Frontal cortex (tissue), 4 donors: Measurements from ENCODE around the gene DCAF16. TPM values are rescaled to one million over a fixed set of nuclear protein-coding genes. Genes with fewer than 3 reads are reported as not detected.
A peak's percentile ranks its signal among the peaks of the same experiment; 100 is the strongest.

Experiments
- DNase-seq, 2 donors: peaks; one replicate each; pipeline ENCODE4 v3.0.0; 2012; ENCODE audit warnings: low spot score in 2 of 2
- FAIRE-seq: peaks from 2 replicates; lab custom pipeline; 2012; peaks lifted over from hg19 to GRCh38; lab: Jason Lieb, UNC
- total RNA-seq: library from RNA; depleted of rRNA; stranded (reverse); fragments of >200 nt; gene quantifications from one replicate; pipeline ENCODE4 v1.2.3, GENCODE V29; 2014
- donor health status: control.
- donor health status: control.
- donor health status: control.

The DCAF16 gene
- total RNA-seq, 1 donor from 2014 or later: 35.1 TPM

DNA sequence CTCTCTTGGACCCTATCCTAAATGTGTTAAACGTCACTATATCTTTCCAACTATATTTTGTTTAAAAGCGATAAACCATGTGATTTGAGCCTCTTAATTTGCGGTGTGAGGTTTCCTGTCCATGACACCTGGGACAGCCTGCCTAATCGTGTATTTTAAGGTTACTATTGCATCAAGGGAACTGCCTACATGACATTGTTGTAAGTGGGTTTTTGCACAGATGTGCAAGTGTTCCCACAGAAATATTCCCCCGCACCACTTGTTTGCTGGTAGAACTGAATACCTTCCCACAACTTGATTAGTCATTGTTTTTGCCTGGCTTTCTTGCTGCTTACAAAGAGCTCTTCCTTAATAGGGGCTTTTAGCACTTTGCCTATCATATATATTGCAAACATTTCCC is 24.0 kb downstream of the DCAF16 start:
- DNase-seq (no peak), FAIRE-seq (no peak)

- FAIRE-seq (no peak), DNase-seq (no peak)
These were observed 24.7 kb downstream of the DCAF16 start for GRCh38 chr4:17785858-17786257.

DNA sequence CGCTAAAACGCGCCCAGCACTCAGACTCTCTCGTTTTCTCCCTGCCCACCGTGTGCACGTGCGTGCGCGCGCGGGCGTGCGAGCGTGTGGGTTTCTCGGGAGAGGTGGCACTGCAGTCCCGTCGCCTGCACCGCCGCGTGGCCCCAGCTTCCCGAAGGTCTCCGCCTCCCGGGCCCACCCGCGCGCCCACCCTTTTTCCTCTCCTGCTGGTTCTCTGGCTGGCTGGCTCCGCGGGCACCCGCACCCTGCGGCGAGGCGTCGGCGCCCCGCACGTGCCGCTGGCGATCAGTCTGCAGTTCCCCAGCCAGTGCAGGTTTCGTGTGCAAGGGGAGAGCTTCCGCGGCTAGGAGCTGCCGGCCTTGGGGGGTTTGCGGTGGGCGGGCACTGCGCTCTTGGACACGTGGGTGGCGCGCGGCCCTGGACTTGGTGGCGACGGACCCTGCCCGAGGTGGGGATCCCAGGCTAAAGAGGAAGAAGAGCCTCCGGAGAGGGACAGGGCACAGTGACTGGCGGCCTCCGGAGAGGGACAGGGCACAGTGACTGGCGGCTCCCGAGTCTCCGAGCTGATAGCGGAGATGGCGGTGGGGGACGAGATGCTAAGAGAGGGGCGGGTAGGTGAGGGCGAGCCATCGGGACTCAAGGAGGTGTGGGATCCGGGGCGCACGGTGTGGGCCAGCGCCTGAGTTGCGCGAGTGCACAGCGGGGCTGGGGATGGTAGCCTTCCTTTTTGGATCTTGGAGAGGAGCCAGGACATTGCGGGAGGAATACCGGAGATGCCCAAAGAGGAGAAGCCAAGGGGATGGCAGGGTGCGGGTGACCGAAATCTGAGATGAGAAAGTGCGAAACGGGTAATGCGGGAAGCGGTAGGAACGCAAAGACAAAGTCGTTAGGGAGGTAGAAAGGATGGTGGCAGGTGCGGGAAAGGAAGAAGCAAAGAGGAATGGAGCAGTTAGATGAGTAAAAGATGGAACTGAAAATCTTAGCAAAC is 29.0 kb downstream of the DCAF16 start, which contains the start of gene FAM184B:
Gene FAM184B (minus strand): TSS at position 322 of the 988 bp plus-strand sequence. CDS start 322 bp downstream, outside the sequence.
- FAIRE-seq (no peak), DNase-seq (peak in 1 of 2 donors; percentile 21)

GRCh38 chr4:17780501-17781299 is 29.9 kb downstream of the DCAF16 start:
- FAIRE-seq (no peak), DNase-seq (no peak)

GRCh38 chr4:17778431-17778830 is 32.1 kb downstream of the DCAF16 start:
- DNase-seq (no peak), FAIRE-seq (no peak)

DNA sequence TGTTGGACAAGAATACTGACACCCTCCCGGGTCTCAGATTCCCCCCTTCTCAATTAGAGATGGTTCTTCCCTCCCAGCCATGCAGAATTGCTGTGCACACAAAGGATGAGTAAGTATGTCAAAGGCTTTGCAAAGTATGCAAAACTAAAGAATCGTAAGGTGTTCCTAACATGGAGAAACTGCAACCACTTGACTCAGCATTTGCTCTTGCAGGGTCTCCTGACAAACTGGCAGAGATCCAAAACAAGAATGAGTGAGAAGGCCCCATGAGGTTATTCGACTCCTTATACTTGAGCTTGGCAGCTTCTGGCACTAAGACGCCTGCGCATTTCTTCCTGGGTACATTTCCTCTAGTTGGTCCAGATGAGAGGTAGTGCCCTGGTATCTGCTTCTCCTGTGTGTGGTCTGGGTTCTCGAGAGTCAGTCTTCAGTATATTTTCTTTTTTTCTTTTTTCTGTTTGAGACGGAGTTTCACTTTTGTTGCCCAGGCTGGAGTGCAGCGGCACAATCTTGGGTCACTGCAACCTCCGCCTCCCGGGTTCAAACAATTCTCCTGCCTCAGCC is 37.3 kb downstream of the DCAF16 start:
- FAIRE-seq (no peak), DNase-seq (no peak)

- FAIRE-seq (no peak), DNase-seq (no peak)
These were observed 39.2 kb downstream of the DCAF16 start for GRCh38 chr4:17771284-17771908.

DNA sequence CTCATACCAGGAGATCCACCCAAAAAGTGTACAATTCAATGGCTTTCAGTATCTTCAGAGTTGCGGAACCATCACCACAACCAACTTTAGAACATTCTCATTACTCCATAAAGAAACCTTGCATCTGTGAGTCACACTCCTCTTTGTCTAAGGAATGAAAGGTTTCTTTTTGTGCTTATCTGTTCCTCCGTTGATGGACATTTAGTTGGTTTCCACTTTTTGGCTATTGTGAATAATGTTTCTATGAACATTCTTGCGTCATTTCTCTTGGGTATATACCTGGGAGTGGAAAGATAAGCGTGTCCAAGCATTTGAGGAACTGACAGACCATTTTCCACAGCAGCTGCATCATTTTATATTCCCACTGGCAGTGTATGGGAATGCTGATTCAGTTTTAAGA is 39.7 kb downstream of the DCAF16 start:
- DNase-seq: no peak
- FAIRE-seq: no peak

GRCh38 chr4:17769406-17770174 is 41.0 kb downstream of the DCAF16 start:
- FAIRE-seq (no peak), DNase-seq (no peak)

DNA sequence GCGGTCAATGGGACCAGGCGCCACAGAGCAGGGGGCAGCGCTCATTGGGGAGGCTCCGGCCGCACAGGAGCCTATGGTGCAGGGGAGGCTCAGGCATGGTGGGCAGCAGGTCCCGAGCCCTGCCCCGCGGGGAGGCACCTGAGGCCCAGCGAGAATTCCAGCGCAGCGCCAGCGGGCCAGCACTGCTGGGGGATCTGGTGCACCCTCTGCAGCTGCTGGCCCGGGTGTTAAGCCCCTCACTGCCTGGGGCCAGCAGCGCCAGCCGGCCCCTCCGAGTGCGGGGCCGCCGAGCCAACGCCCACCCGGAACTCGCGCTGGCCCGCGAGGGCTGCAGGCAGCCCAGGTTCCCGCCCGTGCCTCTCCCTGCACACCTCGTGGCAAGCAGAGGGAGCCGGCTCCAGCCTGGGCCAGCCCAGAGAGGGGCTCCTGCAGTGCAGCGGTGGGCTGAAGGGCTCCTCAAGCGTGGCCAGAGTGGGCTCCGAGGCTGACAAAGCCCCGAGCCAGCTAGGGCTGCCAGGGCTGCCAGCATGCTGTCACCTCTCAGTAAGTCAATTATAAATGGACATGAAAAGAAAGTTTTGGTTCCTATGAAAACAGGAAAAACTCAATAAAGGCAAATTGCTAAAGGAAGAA is 43.6 kb downstream of the DCAF16 start:
- DNase-seq (no peak), FAIRE-seq (no peak)

DNA sequence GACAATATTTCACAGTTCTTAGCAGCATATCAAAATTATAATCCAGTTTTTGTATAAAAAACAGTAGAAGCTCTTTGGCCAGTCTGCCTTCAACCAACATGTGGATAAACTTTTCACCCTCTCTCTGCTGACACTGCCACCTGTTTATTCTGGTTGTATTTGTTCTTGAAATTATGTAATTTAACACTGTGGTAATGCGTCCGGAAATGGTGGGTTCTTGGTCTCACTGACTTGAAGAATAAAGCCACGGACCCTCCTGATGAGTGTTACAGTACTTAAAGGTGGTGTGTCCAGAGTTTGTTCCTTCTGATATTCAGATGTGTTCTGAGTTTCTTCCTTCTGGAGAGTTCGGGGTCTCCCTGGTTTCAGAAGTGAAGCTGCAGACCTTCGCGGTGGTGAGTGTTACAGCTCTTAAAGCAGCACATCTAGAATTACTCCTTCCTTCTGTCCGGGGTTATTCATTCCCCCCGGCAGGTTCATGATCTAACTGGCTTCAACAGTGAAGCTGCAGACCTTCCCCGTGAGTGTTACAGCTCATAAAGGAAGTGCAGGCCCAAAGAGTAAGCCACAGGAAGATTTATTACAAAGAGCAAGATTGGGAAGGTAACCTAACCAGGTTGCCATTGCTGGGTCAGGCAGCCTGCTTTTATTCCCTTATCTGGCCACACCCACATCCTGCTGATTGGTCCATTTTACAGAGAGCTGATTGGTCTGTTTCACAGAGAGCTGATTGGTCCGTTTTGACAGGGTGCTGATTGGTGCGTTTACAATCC is 44.9 kb downstream of the DCAF16 start:
- FAIRE-seq (no peak), DNase-seq (no peak)

DNA sequence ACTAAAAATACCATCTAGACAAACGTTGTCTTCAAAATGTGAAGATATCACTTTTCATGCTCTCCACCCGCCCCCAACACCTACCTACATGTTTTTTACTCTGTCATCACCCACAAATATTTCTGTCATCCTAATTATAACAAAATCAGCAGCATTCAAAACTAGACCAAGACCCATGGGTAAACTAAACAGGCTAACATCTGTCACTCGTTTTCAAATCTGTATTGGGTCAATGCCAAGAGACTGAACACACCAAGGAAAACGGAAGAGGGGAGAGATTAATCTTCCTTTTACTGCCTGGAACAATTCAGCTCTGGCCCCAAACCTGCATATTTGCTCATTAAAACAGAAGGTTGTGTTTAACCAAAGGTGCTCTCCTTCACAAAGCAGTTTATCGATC is 46.6 kb downstream of the DCAF16 start:
- DNase-seq (no peak), FAIRE-seq (no peak)

DNA sequence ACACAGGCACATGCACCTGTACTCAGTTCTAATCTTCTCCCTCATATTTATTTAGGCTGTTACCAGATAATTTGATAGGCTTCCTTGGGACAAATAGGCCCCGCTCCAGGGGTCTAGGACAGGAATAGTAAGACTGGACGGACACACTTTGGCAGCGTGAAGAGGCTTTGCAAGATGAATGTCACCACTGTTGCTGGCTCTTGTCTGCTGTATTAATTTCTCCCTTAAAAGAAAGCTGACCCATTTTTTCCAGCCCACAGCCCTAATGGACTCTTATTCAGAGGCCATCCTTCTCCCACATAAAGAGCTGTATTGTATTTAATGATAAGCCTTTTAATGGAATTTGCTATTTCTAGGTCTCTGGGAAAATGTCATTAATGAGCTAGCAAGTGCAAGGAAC is 47.1 kb downstream of the DCAF16 start:
- FAIRE-seq (no peak), DNase-seq (no peak)

DNA sequence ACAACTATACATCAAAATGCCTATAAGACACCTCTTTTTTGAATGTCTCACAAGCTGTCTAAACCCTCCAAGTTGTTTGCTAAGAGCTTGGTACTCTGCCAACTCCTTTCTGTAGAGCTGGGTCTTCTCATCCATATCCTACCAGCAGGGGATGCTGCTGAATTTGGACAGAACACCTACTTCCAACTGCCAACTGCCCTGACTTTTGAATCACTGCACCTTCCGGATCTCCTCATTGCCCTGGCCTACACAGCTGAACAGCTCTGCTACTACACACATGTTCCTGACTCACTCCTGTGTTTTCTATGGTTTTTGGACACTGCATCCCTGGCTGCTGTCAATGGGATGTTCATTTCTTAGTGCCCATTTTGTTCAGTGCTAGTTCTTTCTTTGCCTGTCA is 47.8 kb downstream of the DCAF16 start:
- FAIRE-seq (no peak), DNase-seq (no peak)

- DNase-seq (no peak), FAIRE-seq (no peak)
These were observed 49.5 kb downstream of the DCAF16 start for GRCh38 chr4:17761062-17761461.

- DNase-seq: no peak
- FAIRE-seq: no peak
These were observed 49.9 kb downstream of the DCAF16 start for GRCh38 chr4:17760626-17761025.

DNA sequence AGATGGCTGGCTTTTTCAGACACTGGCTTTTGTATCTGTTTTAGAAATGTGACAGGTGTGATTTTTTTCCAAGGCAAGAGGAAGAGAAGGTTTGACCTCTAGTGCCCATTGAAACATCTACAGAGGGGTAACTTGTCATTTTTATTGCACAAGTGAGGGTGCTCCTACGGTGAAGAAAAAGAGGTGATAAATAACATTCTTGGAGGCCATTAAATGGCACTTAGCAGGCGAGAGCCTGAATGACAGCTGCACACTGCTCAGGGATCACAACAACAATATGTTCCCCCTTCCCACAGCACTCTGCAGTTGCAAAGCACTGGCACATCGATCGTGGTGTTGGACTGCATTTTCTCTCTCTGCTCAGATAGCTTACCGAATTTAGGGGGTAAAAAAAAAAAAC is 52.1 kb downstream of the DCAF16 start:
- FAIRE-seq (no peak), DNase-seq (no peak)

GRCh38 chr4:17757621-17758020 is 52.9 kb downstream of the DCAF16 start:
- no peak for FAIRE-seq
- DNase-seq: no peak
